Measurements from ENCODE around the gene NEBL. TPM values are rescaled to one million over a fixed set of nuclear protein-coding genes. Genes with fewer than 3 reads are reported as not detected.
"Not testable (repeated sequence)": the region's sequence is repeated elsewhere in the genome, so short reads cannot be mapped to it uniquely, and the experiment has no call there.

The NEBL gene, protein sequence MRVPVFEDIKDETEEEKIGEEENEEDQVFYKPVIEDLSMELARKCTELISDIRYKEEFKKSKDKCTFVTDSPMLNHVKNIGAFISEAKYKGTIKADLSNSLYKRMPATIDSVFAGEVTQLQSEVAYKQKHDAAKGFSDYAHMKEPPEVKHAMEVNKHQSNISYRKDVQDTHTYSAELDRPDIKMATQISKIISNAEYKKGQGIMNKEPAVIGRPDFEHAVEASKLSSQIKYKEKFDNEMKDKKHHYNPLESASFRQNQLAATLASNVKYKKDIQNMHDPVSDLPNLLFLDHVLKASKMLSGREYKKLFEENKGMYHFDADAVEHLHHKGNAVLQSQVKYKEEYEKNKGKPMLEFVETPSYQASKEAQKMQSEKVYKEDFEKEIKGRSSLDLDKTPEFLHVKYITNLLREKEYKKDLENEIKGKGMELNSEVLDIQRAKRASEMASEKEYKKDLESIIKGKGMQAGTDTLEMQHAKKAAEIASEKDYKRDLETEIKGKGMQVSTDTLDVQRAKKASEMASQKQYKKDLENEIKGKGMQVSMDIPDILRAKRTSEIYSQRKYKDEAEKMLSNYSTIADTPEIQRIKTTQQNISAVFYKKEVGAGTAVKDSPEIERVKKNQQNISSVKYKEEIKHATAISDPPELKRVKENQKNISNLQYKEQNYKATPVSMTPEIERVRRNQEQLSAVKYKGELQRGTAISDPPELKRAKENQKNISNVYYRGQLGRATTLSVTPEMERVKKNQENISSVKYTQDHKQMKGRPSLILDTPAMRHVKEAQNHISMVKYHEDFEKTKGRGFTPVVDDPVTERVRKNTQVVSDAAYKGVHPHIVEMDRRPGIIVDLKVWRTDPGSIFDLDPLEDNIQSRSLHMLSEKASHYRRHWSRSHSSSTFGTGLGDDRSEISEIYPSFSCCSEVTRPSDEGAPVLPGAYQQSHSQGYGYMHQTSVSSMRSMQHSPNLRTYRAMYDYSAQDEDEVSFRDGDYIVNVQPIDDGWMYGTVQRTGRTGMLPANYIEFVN
- total RNA-seq (2014; rRNA removed; shearing (Covaris generic)): 46.3 and 46.7 TPM in 2 replicates

DNA sequence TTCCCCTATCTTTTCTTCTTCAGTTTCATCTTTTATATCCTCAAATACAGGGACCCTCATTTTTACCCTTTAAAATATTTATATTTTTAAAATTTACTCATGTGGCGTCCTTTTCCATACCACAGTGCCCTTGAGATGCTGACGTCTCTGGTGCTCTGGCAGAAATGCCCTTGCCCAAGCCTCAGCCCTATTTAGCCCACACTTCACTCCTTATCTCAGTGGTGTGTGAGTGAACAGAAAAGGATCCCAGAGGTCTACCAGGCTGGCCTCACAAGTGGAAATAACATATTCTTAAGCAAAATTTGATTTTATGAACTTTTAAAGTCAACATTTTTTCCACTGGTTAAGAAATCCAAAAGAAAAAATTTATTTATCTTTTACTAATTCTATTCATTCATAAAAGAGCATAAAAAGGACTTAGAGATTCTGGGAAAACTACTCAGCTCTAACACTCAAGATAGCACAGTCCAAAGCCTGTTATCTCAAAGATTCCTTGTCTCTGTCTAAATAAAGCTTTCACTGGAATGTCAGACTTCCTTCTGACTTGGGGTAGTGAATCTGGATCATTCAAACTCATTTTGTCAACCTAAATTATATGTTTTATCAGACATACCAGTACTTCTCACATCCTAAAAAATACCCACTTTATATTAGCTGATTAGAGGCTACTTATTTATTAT lies at the start of gene NEBL:
NEBL (minus strand) TSS at position 166 of the 680 bp plus-strand sequence; CDS start at position 60, 106 bp downstream.
- no peak for DNase-seq (ENCODE audit: low spot score)
- in situ Hi-C loops (cut with HindIII; ENCODE audit: low sequenced_read_pairs): no loop called here

DNA sequence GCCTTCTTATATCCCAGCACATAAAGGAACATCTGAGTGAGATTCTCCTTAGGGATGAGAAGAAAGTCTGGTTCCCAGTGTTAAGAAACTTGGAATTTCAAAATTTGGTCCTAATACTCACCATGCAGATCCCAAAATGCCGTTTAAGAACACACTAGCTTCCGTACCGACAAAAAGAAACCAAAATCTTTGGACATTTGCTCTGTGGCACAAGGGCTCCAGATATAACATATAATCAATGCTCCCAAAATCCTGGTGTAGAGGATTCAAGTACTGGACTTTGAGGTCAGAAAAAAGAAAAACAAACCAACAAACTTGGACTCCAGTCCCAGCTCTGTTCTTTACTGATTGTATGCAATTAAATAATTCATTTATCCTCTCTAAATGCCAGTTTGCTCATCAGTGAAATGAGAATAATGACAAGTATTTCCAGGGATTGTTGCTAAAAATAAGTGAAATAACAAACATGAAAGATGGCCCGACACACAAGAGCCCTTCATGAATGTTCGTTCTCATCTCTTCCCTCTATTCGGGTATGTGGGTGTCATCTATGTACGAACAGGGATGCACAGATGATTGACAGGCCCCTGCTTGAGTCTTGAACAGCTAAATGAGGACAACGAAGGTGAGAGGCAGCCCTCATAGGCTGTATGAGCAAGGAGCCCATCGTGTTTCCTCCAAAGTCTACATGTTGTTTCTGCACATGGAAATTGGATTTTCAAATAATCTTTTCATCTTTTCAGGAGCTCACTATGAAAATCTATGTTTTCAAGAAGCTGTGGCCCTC lies 48.6 kb upstream of the NEBL start:
- in situ Hi-C loops (cut with HindIII; ENCODE audit: low sequenced_read_pairs): no loop called here
- no peak for DNase-seq (ENCODE audit: low spot score)

DNA sequence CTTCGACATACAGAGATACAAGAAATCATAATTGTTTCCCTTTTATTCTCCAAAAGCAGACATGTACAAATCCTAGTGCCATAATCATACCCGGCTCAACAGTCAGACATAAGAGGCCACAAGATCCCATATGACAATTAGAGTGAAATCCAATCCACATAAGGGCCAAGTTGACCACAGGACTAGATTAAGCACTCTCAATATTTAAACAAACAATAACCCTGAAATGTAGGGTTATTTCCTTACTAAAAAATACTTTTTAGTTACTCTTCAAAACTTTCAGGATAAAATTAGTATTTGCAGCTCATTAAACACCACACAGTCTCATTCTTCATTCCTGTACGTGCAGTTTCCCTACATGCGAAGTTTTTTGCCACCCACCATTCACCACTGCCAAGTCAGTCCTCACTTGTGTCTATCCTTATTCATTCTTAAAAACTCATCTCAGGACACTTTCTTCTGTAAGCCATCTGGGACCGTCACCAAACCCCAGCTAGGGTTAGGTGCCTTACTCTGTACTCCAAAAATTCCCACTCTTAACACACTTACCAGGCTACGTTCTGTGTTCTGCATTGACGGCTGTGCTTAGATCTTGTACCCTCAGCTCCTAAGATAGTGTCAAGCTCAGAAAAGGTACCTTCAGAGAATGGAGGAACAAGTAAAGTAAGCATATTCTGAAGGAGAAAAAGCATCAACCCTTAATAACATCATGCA lies 47.8 kb upstream of the NEBL start:
- no peak for DNase-seq (ENCODE audit: low spot score)
- in situ Hi-C loops (cut with HindIII; ENCODE audit: low sequenced_read_pairs): no loop called here

- DNase-seq (ENCODE audit: low spot score); in situ Hi-C loops (cut with HindIII; ENCODE audit: low sequenced_read_pairs): not testable (repeated sequence)
These were observed 42.3 kb upstream of the NEBL start for GRCh38 chr10:20939414-20939813.

DNA sequence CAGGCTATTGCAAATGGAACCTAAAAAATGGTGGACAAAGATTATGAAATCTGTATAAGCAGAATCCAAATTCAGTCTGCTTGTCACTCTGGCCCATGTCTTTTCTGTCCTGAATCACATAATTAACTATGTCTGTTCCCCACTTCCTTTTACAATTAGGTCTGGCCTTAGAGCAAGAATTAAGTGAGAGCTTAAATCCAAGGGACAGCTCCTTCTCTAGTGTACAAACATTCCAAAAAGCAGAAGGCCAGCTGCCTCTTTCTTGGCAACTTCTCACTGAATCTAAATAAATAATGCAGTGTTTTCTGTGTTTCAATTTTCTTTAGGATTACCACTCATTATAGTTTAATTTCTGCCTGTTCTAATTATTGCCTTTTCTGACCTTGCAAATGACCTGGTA lies 39.3 kb upstream of the NEBL start:
- DNase-seq (ENCODE audit: low spot score): peak; percentile 53
- in situ Hi-C loops (cut with HindIII; ENCODE audit: low sequenced_read_pairs): no loop called here

DNA sequence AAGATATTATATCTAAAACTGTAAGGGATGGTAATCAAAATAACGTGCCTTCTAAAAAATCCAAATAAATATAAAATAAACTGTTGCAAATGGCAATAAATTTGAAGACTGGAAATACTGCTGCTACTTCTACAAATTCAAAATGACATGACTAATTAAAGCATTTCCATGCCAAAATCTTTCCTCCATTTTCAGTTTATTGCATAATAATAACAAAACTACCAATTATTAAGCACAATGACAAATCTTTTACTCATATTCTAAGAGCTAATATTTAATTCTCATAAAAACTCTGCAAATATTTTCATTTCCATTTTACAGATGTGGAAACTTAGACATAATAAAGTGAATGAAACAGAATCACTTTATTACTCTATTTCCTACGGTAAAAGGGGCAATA lies 38.8 kb upstream of the NEBL start:
- DNase-seq (ENCODE audit: low spot score): no peak
- in situ Hi-C loops (cut with HindIII; ENCODE audit: low sequenced_read_pairs): no loop called here

- in situ Hi-C loops (cut with HindIII; ENCODE audit: low sequenced_read_pairs): no loop called here
- no peak for DNase-seq (ENCODE audit: low spot score)
These were observed 38.2 kb upstream of the NEBL start for GRCh38 chr10:20935301-20935700.

DNA sequence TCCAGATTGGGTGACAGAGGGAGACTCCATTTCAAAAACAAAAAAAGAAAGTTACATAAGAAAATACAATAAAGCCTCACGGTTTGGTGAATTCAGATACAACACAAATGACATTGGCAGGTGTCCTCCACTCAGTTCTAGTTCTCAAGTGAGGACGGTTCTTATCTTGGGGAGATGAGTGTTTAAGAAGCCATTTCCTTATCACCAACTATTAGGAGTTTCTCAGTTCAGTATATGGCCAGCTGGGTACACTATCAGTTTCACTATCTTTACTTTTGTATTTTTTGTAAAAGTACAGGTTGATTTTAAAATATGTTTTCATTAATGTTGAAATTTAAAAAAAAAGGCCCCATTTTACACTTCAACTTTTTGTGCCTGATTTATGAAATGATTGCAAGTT lies 36.6 kb upstream of the NEBL start:
- in situ Hi-C loops (cut with HindIII; ENCODE audit: low sequenced_read_pairs): no loop called here
- no peak for DNase-seq (ENCODE audit: low spot score)

GRCh38 chr10:20932606-20933126 lies 35.6 kb upstream of the NEBL start:
- in situ Hi-C loops (cut with HindIII; ENCODE audit: low sequenced_read_pairs): no loop called here
- DNase-seq (ENCODE audit: low spot score): no peak

DNA sequence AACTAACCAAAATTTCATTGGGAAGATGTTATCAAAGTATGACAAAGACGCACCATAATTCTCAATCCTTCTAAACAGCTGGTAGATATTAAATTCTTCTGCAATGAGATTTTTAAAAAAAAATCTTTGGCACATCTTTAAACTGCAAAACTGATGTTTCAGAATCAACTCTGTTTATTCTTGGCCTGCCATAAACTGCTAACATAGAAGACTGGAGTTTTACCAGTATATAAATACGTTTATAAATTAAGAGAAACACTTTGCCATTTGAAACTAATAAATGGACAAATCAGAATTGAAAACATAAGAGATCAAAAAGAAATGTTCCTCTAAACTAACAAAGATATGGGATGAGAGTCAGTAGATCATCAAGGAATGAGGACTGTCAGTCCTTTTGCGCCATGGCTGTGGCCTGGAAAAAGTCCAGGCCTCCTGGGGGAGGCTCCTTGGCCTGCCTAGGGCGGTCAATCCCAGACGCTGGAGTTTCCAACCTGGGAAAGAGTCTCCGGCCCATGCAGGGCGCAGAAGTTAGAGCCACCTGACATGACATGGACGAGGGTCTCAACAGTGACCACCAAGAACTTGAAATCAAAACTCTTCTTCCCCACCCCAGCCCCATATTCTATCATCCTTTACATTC lies 34.2 kb upstream of the NEBL start:
- in situ Hi-C loops (cut with HindIII; ENCODE audit: low sequenced_read_pairs): no loop called here
- DNase-seq (ENCODE audit: low spot score): no peak

GRCh38 chr10:20927456-20927855 lies 30.3 kb upstream of the NEBL start:
- no peak for DNase-seq (ENCODE audit: low spot score)
- in situ Hi-C loops (cut with HindIII; ENCODE audit: low sequenced_read_pairs): no loop called here

- in situ Hi-C loops (cut with HindIII; ENCODE audit: low sequenced_read_pairs): no loop called here
- peak; percentile 90 for DNase-seq (ENCODE audit: low spot score)
These were observed 25.3 kb upstream of the NEBL start for GRCh38 chr10:20922451-20922850.

- in situ Hi-C loops (cut with HindIII; ENCODE audit: low sequenced_read_pairs): no loop called here
- DNase-seq (ENCODE audit: low spot score): no peak
These were observed 24.9 kb upstream of the NEBL start for GRCh38 chr10:20922033-20922432.

DNA sequence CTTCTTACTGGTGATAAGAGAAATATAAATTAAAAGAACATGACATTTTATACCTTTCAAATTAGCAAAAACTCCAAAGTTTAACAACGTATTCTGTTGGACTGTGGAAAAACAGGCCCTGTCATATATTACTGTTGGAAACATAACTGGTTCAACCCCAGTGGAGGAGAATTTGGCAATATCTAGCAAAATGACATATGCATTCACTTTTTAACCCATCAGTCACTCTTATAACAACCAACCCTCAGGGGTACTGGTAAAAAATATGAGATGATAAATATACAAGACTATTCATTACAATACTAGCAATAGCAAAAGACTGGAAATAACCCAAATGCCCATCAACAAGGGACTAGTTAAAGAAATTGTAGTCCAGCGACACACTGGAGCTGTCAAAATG lies 22.9 kb upstream of the NEBL start:
- in situ Hi-C loops (cut with HindIII; ENCODE audit: low sequenced_read_pairs): no loop called here

GRCh38 chr10:20919481-20919880 lies 22.4 kb upstream of the NEBL start:
- in situ Hi-C loops (cut with HindIII; ENCODE audit: low sequenced_read_pairs): no loop called here
- DNase-seq (ENCODE audit: low spot score): no peak

More for the DNA sequence above, 22.9 kb upstream of the NEBL start:
- DNase-seq (ENCODE audit: low spot score): no peak

DNA sequence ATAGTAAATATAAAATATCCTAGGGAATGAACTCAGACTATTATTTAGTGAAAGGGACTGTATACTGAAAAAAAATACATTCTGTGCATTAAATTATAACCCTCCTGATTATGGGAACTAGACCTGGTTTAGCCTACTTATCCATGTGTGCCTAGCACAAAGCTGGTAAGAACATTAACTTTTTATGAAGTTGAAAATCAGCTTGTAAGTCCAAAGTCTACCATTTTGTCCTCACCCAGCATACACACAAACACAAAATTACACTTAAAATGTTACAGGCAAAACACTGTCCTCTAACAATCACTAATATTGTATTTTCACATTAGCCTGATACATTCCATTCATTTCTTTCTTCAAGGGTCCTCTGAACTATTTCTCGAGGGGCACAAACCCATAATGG lies 19.9 kb upstream of the NEBL start:
- no peak for DNase-seq (ENCODE audit: low spot score)
- in situ Hi-C loops (cut with HindIII; ENCODE audit: low sequenced_read_pairs): no loop called here

GRCh38 chr10:20912969-20913368 lies 15.9 kb upstream of the NEBL start:
- in situ Hi-C loops (cut with HindIII; ENCODE audit: low sequenced_read_pairs): no loop called here
- DNase-seq (ENCODE audit: low spot score): no peak
